ENCODE results near the gene PRKAB1. TPM values are rescaled to one million over a fixed set of nuclear protein-coding genes. Genes with fewer than 3 reads are reported as not detected.

The PRKAB1 gene
- total and polyA plus RNA-seq, 9 of the 15 experiments (the other 6 are each of a cell fraction or from before 2014, with no cell fraction given): 32.6 to 94.2 (median 63.8) TPM

- TF ChIP-seq, protein P1, sequence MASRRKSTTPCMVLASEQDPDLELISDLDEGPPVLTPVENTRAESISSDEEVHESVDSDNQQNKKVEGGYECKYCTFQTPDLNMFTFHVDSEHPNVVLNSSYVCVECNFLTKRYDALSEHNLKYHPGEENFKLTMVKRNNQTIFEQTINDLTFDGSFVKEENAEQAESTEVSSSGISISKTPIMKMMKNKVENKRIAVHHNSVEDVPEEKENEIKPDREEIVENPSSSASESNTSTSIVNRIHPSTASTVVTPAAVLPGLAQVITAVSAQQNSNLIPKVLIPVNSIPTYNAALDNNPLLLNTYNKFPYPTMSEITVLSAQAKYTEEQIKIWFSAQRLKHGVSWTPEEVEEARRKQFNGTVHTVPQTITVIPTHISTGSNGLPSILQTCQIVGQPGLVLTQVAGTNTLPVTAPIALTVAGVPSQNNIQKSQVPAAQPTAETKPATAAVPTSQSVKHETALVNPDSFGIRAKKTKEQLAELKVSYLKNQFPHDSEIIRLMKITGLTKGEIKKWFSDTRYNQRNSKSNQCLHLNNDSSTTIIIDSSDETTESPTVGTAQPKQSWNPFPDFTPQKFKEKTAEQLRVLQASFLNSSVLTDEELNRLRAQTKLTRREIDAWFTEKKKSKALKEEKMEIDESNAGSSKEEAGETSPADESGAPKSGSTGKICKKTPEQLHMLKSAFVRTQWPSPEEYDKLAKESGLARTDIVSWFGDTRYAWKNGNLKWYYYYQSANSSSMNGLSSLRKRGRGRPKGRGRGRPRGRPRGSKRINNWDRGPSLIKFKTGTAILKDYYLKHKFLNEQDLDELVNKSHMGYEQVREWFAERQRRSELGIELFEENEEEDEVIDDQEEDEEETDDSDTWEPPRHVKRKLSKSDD (conservative IDR thresholded peaks at IDR 0.05; ENCODE audit: low read length): no peak
- no peak for TF ChIP-seq CBX8 (IDR thresholded peaks at IDR 0.05; ENCODE audit: borderline replicate concordance, extremely low read depth, low read depth, low read length, poor library complexity, severe bottlenecking)
- no peak for TF ChIP-seq FOXM1 (IDR thresholded peaks at IDR 0.05; ENCODE audit: low read depth)
- no peak for TF ChIP-seq FOXM1 (CRISPR knock-in tag; IDR thresholded peaks at IDR 0.05; ENCODE audit: low read depth)
- no peak for TF ChIP-seq LEF1 (IDR thresholded peaks at IDR 0.05)
- no peak for TF ChIP-seq JUNB (CRISPR knock-in tag; conservative IDR thresholded peaks at IDR 0.05)
- TF ChIP-seq CBX1 (IDR thresholded peaks at IDR 0.05; ENCODE audit: low read depth): no peak
- no peak for TF ChIP-seq ZNF274 (IDR thresholded peaks at IDR 0.05; ENCODE audit: borderline replicate concordance, low read depth, low read length)
- TF ChIP-seq CHD1 (IDR thresholded peaks at IDR 0.05; ENCODE audit: low read length): peak; percentile 23
- TF ChIP-seq ZNF224 (CRISPR knock-in tag; IDR thresholded peaks at IDR 0.05): no peak
- TF ChIP-seq, protein P2, sequence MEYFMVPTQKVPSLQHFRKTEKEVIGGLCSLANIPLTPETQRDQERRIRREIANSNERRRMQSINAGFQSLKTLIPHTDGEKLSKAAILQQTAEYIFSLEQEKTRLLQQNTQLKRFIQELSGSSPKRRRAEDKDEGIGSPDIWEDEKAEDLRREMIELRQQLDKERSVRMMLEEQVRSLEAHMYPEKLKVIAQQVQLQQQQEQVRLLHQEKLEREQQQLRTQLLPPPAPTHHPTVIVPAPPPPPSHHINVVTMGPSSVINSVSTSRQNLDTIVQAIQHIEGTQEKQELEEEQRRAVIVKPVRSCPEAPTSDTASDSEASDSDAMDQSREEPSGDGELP (CRISPR knock-in tag; IDR thresholded peaks at IDR 0.05; ENCODE audit: borderline replicate concordance): no peak
- no peak for TF ChIP-seq ZNF197 (CRISPR knock-in tag; IDR thresholded peaks at IDR 0.05; ENCODE audit: low read depth)
- no peak for TF ChIP-seq CREB3 (tag; conservative IDR thresholded peaks at IDR 0.05; ENCODE audit: low read depth)
- TF ChIP-seq NR1H2 (CRISPR knock-in tag; IDR thresholded peaks at IDR 0.05): no peak
- TF ChIP-seq JUND (IDR thresholded peaks at IDR 0.05; ENCODE audit: borderline replicate concordance, low read depth, low read length): no peak
- 0 out of 3 replicates have a peak, but pooled peaks have one; percentile 13 for TF ChIP-seq JUND (tag; IDR thresholded peaks at IDR 0.05; ENCODE audit: borderline replicate concordance, low read depth, low read length)
- TF ChIP-seq SMAD1 (IDR thresholded peaks at IDR 0.05; ENCODE audit: low read depth, low read length, partially characterized antibody): peak; percentile 15
- no peak for TF ChIP-seq ZNF165 (CRISPR knock-in tag; IDR thresholded peaks at IDR 0.05; ENCODE audit: borderline replicate concordance)
- no peak for TF ChIP-seq BHLHE40 (IDR thresholded peaks at IDR 0.05; ENCODE audit: low read length)
Observed at GRCh38 chr12:119669744-119670472, 2.0 kb downstream of the PRKAB1 start (continued).

All from K562 (cell line).